Smooth muscle cell (in vitro differentiated cells): ENCODE results near the gene CDK11B. TPM values are rescaled to one million over a fixed set of nuclear protein-coding genes. Genes with fewer than 3 reads are reported as not detected.

Source experiments
- DNase-seq: peaks from one replicate; lab custom pipeline; 2025; ENCODE audit not compliant: unreplicated experiment; lab: John Stamatoyannopoulos, UW
- H2AFZ ChIP-seq: fragments of 200-600 bp; sonication (generic); 2 replicates; pipeline ENCODE4 v1.6.0; 2016; ENCODE audit warnings: antibody characterized with exemption, low read depth, mild to moderate bottlenecking
- H3F3A ChIP-seq: fragments of 200-600 bp; sonication (generic); 2 replicates; pipeline ENCODE4 v1.6.0; 2017; ENCODE audit warnings: antibody characterized with exemption, low read depth
- H3K27ac ChIP-seq: fragments of 200-600 bp; sonication (generic); 2 replicates; pipeline ENCODE4 v1.5.1; 2016; ENCODE audit warnings: low read depth, mild to moderate bottlenecking
- H3K27me3 ChIP-seq: fragments of 200-600 bp; sonication (generic); 2 replicates; pipeline ENCODE4 v1.6.1; 2016; ENCODE audit warnings: low read depth, mild to moderate bottlenecking
- H3K36me3 ChIP-seq: fragments of 200-600 bp; sonication (generic); 2 replicates; pipeline ENCODE4 v1.5.1; 2016; ENCODE audit warnings: low read depth
- H3K4me1 ChIP-seq: fragments of 200-600 bp; sonication (generic); 2 replicates; pipeline ENCODE4 v1.5.1; 2016; ENCODE audit warnings: low read depth
- H3K4me2 ChIP-seq: fragments of 200-600 bp; sonication (generic); 2 replicates; pipeline ENCODE4 v1.6.0; 2016; ENCODE audit warnings: mild to moderate bottlenecking
- H3K4me3 ChIP-seq: fragments of 200-600 bp; sonication (generic); 2 replicates; pipeline ENCODE4 v1.5.1; 2016; ENCODE audit warnings: mild to moderate bottlenecking
- H3K79me2 ChIP-seq: fragments of 200-600 bp; sonication (generic); 2 replicates; pipeline ENCODE4 v1.6.0; 2016; ENCODE audit warnings: low read depth, mild to moderate bottlenecking
- H3K9ac ChIP-seq: fragments of 200-600 bp; sonication (generic); 2 replicates; pipeline ENCODE4 v1.6.0; 2016; ENCODE audit warnings: low read depth
- H3K9me3 ChIP-seq: fragments of 200-600 bp; sonication (generic); replicated peaks from 2 replicates; pipeline ENCODE4 v1.5.1; 2016; ENCODE audit warnings: low read depth
- H4K20me1 ChIP-seq: fragments of 200-600 bp; sonication (generic); 2 replicates; pipeline ENCODE4 v1.6.0; 2016; ENCODE audit warnings: low read depth
- CTCF ChIP-seq: fragments of 200-600 bp; sonication (generic); IDR thresholded peaks from 2 replicates; pipeline ENCODE4 v1.5.1; 2017; ENCODE audit warnings: borderline replicate concordance, mild to moderate bottlenecking, antibody characterized with exemption; ENCODE audit not compliant: insufficient read depth, poor library complexity, severe bottlenecking
- WGBS: methylation state at CpG from one replicate; pipeline ENCODE4 v1.1.7; 2016; ENCODE audit warnings: low lambda C conversion rate; 5-methylcytosine and 5-hydroxymethylcytosine counted together
- polyA plus RNA-seq: library from polyadenylated mRNA; unstranded; fragments of >200 nt; fragmentation: Nextera tagmentation; extraction: Ambion mirVana; gene quantifications from 2 replicates; pipeline ENCODE4 v1.2.1, GENCODE V29; 2016
- total RNA-seq: library from RNA; depleted of rRNA; stranded (reverse); fragments of >200 nt; gene quantifications from 2 replicates; pipeline ENCODE4 v1.2.3, GENCODE V29; 2014

Gene CDK11B
- total and polyA plus RNA-seq, 2 experiments from 2014 or later: 13.7 to 15.6 TPM

GRCh38 chr1:1598720-1599029 is 60.1 kb downstream of the CDK11B start:
- Histone ChIP-seq H3F3A (no peaks in the 10 kb centered on the region), H3K9me3 (no peaks in the 10 kb centered on the region), H3K27me3 (peaks cover 55% of the 10 kb centered on the region), H2AFZ (no peak overlapping the region), H3K27ac (no peak overlapping the region), H4K20me1 (no peaks in the 10 kb centered on the region), H3K4me1 (no peaks in the 10 kb centered on the region), H3K4me2 (no peak overlapping the region), H3K79me2 (no peaks in the 10 kb centered on the region), H3K9ac (no peak overlapping the region), H3K4me3 (no peak overlapping the region), H3K36me3 (no peaks in the 10 kb centered on the region)
- TF ChIP-seq CTCF: no peak
- DNase-seq: no peak
- 95% methylated on average over 9 of the region's 13 CpGs for WGBS

GRCh38 chr1:1598051-1598719 is 60.6 kb downstream of the CDK11B start:
- TF ChIP-seq CTCF: no peak
- Histone ChIP-seq H3K27ac (no peak overlapping the region), H3K4me2 (no peak overlapping the region), H3K27me3 (peaks cover 53% of the 10 kb centered on the region), H3K9ac (no peak overlapping the region), H3K36me3 (no peaks in the 10 kb centered on the region), H3K4me1 (no peaks in the 10 kb centered on the region), H3K4me3 (no peak overlapping the region), H3K79me2 (no peaks in the 10 kb centered on the region), H2AFZ (no peak overlapping the region), H4K20me1 (no peaks in the 10 kb centered on the region), H3K9me3 (no peaks in the 10 kb centered on the region), H3F3A (no peaks in the 10 kb centered on the region)
- no peak for DNase-seq
- WGBS: 93% methylated on average over 28 of the region's 28 CpGs

- peak; percentile 20 for TF ChIP-seq CTCF
- Histone ChIP-seq H3K79me2 (no peaks in the 10 kb centered on the region), H2AFZ (no peak overlapping the region), H3F3A (no peaks in the 10 kb centered on the region), H3K36me3 (no peaks in the 10 kb centered on the region), H3K9me3 (no peaks in the 10 kb centered on the region), H3K27ac (no peak overlapping the region), H3K27me3 (peaks cover 53% of the 10 kb centered on the region), H3K9ac (no peak overlapping the region), H3K4me3 (no peak overlapping the region), H4K20me1 (no peaks in the 10 kb centered on the region), H3K4me1 (no peaks in the 10 kb centered on the region), H3K4me2 (no peak overlapping the region)
- no peak for DNase-seq
- 35% methylated on average over 14 of the region's 16 CpGs for WGBS
Measured at GRCh38 chr1:1597275-1597930, 61.4 kb downstream of the CDK11B start.
